IMR-90 (cell line): Measurements from ENCODE around the gene C5orf15. TPM values are rescaled to one million over a fixed set of nuclear protein-coding genes. Genes with fewer than 3 reads are reported as not detected.

ENCODE experiments used
- ATAC-seq: fragments of 200-7000 bp; cut with Tn5 transposase; 2 replicates; pipeline ENCODE4 v1.9.1; 2020; ENCODE audit warnings: low read depth, mild to moderate bottlenecking, moderate library complexity
- BruUV-seq: library from RNA; stranded (reverse); fragments of 400-500 nt; replicated peaks from 2 replicates; lab custom pipeline; 2021; lab: Mats Ljungman, UMichigan
- CTCF ChIA-PET: fragments of 300-600 bp; formaldehyde crosslinking; extraction: SDS; loops from one replicate; lab custom pipeline; 2021; ENCODE audit warnings: antibody characterized with exemption; lab: Yijun Ruan, JAX
- POLR2A ChIA-PET: fragments of 300-600 bp; sonication (Branson Sonifier 250); formaldehyde crosslinking; loops from one replicate; lab custom pipeline; 2022; ENCODE audit warnings: antibody characterized with exemption; ENCODE audit not compliant: unreplicated experiment; lab: Charles Lee
- DNase-seq: peaks from one replicate; pipeline ENCODE4 v3.0.0; 2013
- H2AFZ ChIP-seq: replicated peaks from 2 replicates; pipeline ENCODE3; 2013; ENCODE audit warnings: low read length, mild to moderate bottlenecking; ENCODE audit not compliant: poor library complexity
- H2AK5ac ChIP-seq: 2 replicates; pipeline ENCODE4 v1.6.1; 2013; ENCODE audit warnings: low read depth, low read length, inconsistent platforms
- H2AK9ac ChIP-seq: replicated peaks from 2 replicates; pipeline ENCODE3; 2013; ENCODE audit warnings: mild to moderate bottlenecking, low read depth, low read length, moderate library complexity; ENCODE audit not compliant: poor library complexity
- H2BK120ac ChIP-seq: 2 replicates; pipeline ENCODE4 v1.6.1; 2013; ENCODE audit warnings: low read depth, low read length, inconsistent platforms
- H2BK15ac ChIP-seq: 3 replicates; pipeline ENCODE4 v1.6.1; 2013; ENCODE audit warnings: low read depth, low read length, inconsistent platforms
- H2BK20ac ChIP-seq: 2 replicates; pipeline ENCODE4 v1.6.1; 2013; ENCODE audit warnings: low read depth, mild to moderate bottlenecking, inconsistent platforms, low read length, moderate library complexity
- H2BK5ac ChIP-seq: 2 replicates; pipeline ENCODE4 v1.6.1; 2013; ENCODE audit warnings: mild to moderate bottlenecking, low read depth, low read length, inconsistent platforms; ENCODE audit not compliant: poor library complexity, severe bottlenecking
- H3K14ac ChIP-seq: replicated peaks from 2 replicates; pipeline ENCODE4 v1.6.1; 2013; ENCODE audit warnings: low read depth, low read length, inconsistent platforms
- H3K18ac ChIP-seq: 2 replicates; pipeline ENCODE4 v1.6.1; 2013; ENCODE audit warnings: low read depth, low read length, control low read depth
- H3K23ac ChIP-seq: 2 replicates; pipeline ENCODE4 v1.6.1; 2013; ENCODE audit warnings: low read depth, low read length, inconsistent platforms
- H3K27ac ChIP-seq: 2 replicates; pipeline ENCODE4 v1.5.1; 2013; ENCODE audit warnings: mild to moderate bottlenecking, control low read depth, low read length; ENCODE audit not compliant: insufficient read depth
- H3K27me3 ChIP-seq: 2 replicates; pipeline ENCODE4 v1.6.1; 2013; ENCODE audit warnings: low read length; ENCODE audit not compliant: control insufficient read depth, insufficient read depth
- H3K36me3 ChIP-seq: 2 replicates; pipeline ENCODE4 v1.6.1; 2013; ENCODE audit warnings: low read length, mixed read lengths; ENCODE audit not compliant: control insufficient read depth, insufficient read depth
- H3K4ac ChIP-seq: 2 replicates; pipeline ENCODE4 v1.6.1; 2013; ENCODE audit warnings: low read depth, low read length, inconsistent platforms
- H3K4me1 ChIP-seq: 2 replicates; pipeline ENCODE4 v1.6.1; 2013; ENCODE audit warnings: low read length, mixed read lengths; ENCODE audit not compliant: control insufficient read depth, insufficient read depth
- H3K4me2 ChIP-seq: 2 replicates; pipeline ENCODE4 v1.6.1; 2013; ENCODE audit warnings: low read depth, mild to moderate bottlenecking, control low read depth, low read length, moderate library complexity
- H3K4me3 ChIP-seq: 2 replicates; pipeline ENCODE4 v1.5.1; 2013; ENCODE audit warnings: low read depth, mild to moderate bottlenecking, control low read depth, low read length, moderate library complexity; ENCODE audit not compliant: insufficient read depth
- H3K56ac ChIP-seq: 2 replicates; pipeline ENCODE4 v1.6.1; 2013; ENCODE audit warnings: low read length, inconsistent platforms; ENCODE audit not compliant: insufficient read depth; ENCODE audit errors: extremely low read depth
- H3K79me1 ChIP-seq, 2 experiments: 2 replicates each; pipeline ENCODE4 v1.6.1; 2013; ENCODE audit warnings: low read length in 2 of 2, inconsistent platforms in 1 of 2, low read depth in 1 of 2
- H3K9ac ChIP-seq: 2 replicates; pipeline ENCODE4 v1.6.1; 2013; ENCODE audit warnings: low read depth, low read length, control low read depth
- H3K9me1 ChIP-seq: 2 replicates; pipeline ENCODE4 v1.6.1; 2013; ENCODE audit warnings: low read length, inconsistent platforms; ENCODE audit not compliant: insufficient read depth
- H3K9me3 ChIP-seq: 2 replicates; pipeline ENCODE4 v1.6.1; 2013; ENCODE audit warnings: low read length; ENCODE audit not compliant: control insufficient read depth, insufficient read depth
- H4K20me1 ChIP-seq: 2 replicates; pipeline ENCODE4 v1.6.1; 2013; ENCODE audit warnings: low read length, inconsistent platforms; ENCODE audit not compliant: insufficient read depth
- H4K5ac ChIP-seq: 2 replicates; pipeline ENCODE4 v1.6.1; 2013; ENCODE audit warnings: mild to moderate bottlenecking, low read depth, low read length, control low read depth
- H4K8ac ChIP-seq, 2 experiments: 2 replicates each; pipeline ENCODE4 v1.6.1; 2013; ENCODE audit warnings: low read depth in 2 of 2, low read length in 2 of 2, control low read depth in 1 of 2, inconsistent platforms in 1 of 2
- H4K91ac ChIP-seq: 2 replicates; pipeline ENCODE4 v1.6.1; 2013; ENCODE audit warnings: low read depth, low read length, inconsistent platforms; ENCODE audit not compliant: insufficient read depth
- BHLHE40 ChIP-seq: fragments of 150-350 bp; IDR thresholded peaks from 2 replicates; pipeline ENCODE4 v1.6.1; 2016; ENCODE audit warnings: mild to moderate bottlenecking, low read depth, low read length
- CHD1 ChIP-seq: IDR thresholded peaks from 2 replicates; pipeline ENCODE4 v1.6.1; 2012; ENCODE audit warnings: low read depth, low read length, improper control_type of control experiment
- MXI1 ChIP-seq: IDR thresholded peaks from 2 replicates; pipeline ENCODE4 v1.6.1; 2012; ENCODE audit warnings: low read depth, mild to moderate bottlenecking, low read length, moderate library complexity, borderline replicate concordance
- RAD21 ChIP-seq: IDR thresholded peaks from 2 replicates; pipeline ENCODE4 v1.6.1; 2012; ENCODE audit warnings: low read length, improper control_type of control experiment
- RCOR1 ChIP-seq: IDR thresholded peaks from 2 replicates; pipeline ENCODE4 v1.6.1; 2012; ENCODE audit warnings: mild to moderate bottlenecking, low read length, improper control_type of control experiment; ENCODE audit not compliant: insufficient replicate concordance
- WGBS, 2 experiments: methylation state at CpG; one replicate each; pipeline versions ENCODE4 v1.1.5 to v1.1.7; 2013; ENCODE audit warnings: missing lambda C conversion rate in 2 of 2; ENCODE audit not compliant: insufficient read length in 1 of 2; ENCODE audit errors: extremely low coverage in 2 of 2; 5-methylcytosine and 5-hydroxymethylcytosine counted together
- dilution Hi-C: fragments of 300-500 bp; cut with HindIII; formaldehyde crosslinking; loops from one replicate; pipeline ENCODE4 v1.14.3; 2018; ENCODE audit warnings: low sequenced_read_pairs; ENCODE audit not compliant: unreplicated experiment
- in situ Hi-C: fragments of 300-500 bp; cut with MboI; formaldehyde crosslinking; loops from 3 replicates; pipeline ENCODE4 v1.14.3; 2019; ENCODE audit warnings: low sequenced_read_pairs, inconsistent platforms, mixed read lengths
- intact Hi-C: fragments of 100-400 bp; cut with micrococcal nuclease; formaldehyde crosslinking; loops from 2 replicates; pipeline ENCODE4 v1.10.0; 2022
- polyA plus RNA-seq, 3 experiments: library from polyadenylated mRNA; depleted of rRNA; stranded (reverse); fragments of >200 nt; gene quantifications; 2 replicates each; pipeline ENCODE4 v1.2.3, GENCODE V29; 2012; ENCODE audit warnings: low replicate concordance in 1 of 3
- total RNA-seq: library from RNA; depleted of rRNA; stranded (reverse); fragments of >200 nt; gene quantifications from 2 replicates; pipeline ENCODE4 v1.2.3, GENCODE V29; 2012
- TF ChIP-seq, protein P1 (sequence below): conservative IDR thresholded peaks from 2 replicates; pipeline ENCODE4 v1.5.1; 2012; ENCODE audit warnings: mild to moderate bottlenecking, low read depth, low read length, improper control_type of control experiment
- TF ChIP-seq, protein P2 (sequence below): fragments of 150-350 bp; IDR thresholded peaks from 2 replicates; pipeline ENCODE4 v1.6.1; 2016; ENCODE audit warnings: low read depth, mild to moderate bottlenecking, low read length, moderate library complexity, borderline replicate concordance

C5orf15 gene
- total and polyA plus RNA-seq, 2 of the 4 experiments (the other 2 are of a cell fraction) = 35.1 to 73.5 TPM

DNA sequence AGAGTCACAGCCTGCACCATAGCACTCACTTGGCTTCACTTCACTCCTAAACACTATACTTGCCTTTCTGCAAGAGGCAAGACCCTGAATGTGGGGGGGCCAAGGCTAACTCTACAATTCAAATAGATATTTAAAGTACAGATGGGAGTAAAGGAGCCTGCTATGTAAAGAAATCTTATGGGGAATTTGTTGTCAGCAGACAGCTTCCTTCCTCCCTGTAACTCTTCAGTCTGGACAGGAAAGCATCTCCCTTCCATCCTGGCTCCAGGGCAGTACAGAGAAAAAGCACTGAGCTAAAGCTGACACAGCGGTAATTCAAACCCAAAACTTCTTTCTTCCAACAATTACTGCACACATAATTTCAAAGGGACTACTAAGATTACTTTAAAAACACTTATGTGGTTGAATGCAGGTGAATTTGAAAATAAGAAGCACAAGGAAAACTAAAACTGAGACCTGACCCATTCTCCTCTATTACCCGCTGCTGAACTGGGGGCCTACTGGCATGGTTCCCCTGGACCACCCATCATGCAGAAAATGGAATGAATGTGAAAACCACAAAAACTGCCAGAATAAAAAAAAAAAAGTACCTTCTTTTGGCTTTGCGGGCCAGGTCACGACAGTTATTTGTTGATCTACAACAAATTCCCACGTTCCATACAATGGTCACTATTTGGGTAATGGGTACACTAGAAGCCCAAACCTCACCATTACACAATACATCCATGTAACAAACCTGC is 22.9 kb upstream of the C5orf15 start (continued):
- no peak for TF ChIP-seq MXI1

- Histone ChIP-seq H3K27me3 (no peaks in the 10 kb centered on the region), H4K5ac (no peak overlapping the region), H2BK5ac (no peak overlapping the region), H4K20me1 (peaks cover 80% of the 10 kb centered on the region), H2BK120ac (no peak overlapping the region), H3K4ac (no peak overlapping the region), H3K79me1 (peaks cover 27 to 74% of the 10 kb centered on the region in 2 experiments), H3K4me2 (no peak overlapping the region), H3K4me1 (peaks cover 22% of the 10 kb centered on the region), H3K18ac (no peak overlapping the region), H2AK5ac (no peak overlapping the region), H3K56ac (no peak overlapping the region), H3K23ac (no peak overlapping the region), H3K36me3 (peaks cover 39% of the 10 kb centered on the region), H3K14ac (no peak overlapping the region), H2BK20ac (no peak overlapping the region), H2AK9ac (no peak overlapping the region), H2AFZ (no peak overlapping the region), H3K9ac (no peak overlapping the region), H3K9me3 (no peaks in the 10 kb centered on the region), H2BK15ac (no peak overlapping the region), H3K27ac (no peak overlapping the region), H4K91ac (no peak overlapping the region), H3K4me3 (no peak overlapping the region), H3K9me1 (peaks cover 29% of the 10 kb centered on the region), H4K8ac (no peak overlapping the region)
- ChIA-PET POLR2A (no interaction called here), CTCF (no interaction called here)
- intact Hi-C loops = loop anchor here (2.0 to 5.0 kb wide), 2 partner anchors 20 to 823 kb away; no protein-coding TSS in a partner anchor
- dilution Hi-C loops = no loop called here
- ATAC-seq (no peak), DNase-seq (no peak)
- in situ Hi-C loops = no loop called here
- TF ChIP-seq, protein P1, sequence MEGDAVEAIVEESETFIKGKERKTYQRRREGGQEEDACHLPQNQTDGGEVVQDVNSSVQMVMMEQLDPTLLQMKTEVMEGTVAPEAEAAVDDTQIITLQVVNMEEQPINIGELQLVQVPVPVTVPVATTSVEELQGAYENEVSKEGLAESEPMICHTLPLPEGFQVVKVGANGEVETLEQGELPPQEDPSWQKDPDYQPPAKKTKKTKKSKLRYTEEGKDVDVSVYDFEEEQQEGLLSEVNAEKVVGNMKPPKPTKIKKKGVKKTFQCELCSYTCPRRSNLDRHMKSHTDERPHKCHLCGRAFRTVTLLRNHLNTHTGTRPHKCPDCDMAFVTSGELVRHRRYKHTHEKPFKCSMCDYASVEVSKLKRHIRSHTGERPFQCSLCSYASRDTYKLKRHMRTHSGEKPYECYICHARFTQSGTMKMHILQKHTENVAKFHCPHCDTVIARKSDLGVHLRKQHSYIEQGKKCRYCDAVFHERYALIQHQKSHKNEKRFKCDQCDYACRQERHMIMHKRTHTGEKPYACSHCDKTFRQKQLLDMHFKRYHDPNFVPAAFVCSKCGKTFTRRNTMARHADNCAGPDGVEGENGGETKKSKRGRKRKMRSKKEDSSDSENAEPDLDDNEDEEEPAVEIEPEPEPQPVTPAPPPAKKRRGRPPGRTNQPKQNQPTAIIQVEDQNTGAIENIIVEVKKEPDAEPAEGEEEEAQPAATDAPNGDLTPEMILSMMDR = no peak
- TF ChIP-seq, protein P2, sequence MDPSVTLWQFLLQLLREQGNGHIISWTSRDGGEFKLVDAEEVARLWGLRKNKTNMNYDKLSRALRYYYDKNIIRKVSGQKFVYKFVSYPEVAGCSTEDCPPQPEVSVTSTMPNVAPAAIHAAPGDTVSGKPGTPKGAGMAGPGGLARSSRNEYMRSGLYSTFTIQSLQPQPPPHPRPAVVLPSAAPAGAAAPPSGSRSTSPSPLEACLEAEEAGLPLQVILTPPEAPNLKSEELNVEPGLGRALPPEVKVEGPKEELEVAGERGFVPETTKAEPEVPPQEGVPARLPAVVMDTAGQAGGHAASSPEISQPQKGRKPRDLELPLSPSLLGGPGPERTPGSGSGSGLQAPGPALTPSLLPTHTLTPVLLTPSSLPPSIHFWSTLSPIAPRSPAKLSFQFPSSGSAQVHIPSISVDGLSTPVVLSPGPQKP = no peak
- TF ChIP-seq BHLHE40 (no peak), RCOR1 (no peak), CHD1 (no peak), MXI1 (no peak), RAD21 (no peak)
- 100% methylated on average over 1 of the region's 6 CpGs; no CpG with 5 or more reads in 1 of the 2 experiments for WGBS, 2 experiments
- BruUV-seq = no TSS peak
Observed at GRCh38 chr5:133990396-133990795, 22.0 kb upstream of the C5orf15 start.
